ENCODE results near the gene KMT2C. TPM values are rescaled to one million over a fixed set of nuclear protein-coding genes. Genes with fewer than 3 reads are reported as not detected.

KMT2C gene
- total RNA-seq, 1 donor from 2014 or later = 42.3 TPM

DNA sequence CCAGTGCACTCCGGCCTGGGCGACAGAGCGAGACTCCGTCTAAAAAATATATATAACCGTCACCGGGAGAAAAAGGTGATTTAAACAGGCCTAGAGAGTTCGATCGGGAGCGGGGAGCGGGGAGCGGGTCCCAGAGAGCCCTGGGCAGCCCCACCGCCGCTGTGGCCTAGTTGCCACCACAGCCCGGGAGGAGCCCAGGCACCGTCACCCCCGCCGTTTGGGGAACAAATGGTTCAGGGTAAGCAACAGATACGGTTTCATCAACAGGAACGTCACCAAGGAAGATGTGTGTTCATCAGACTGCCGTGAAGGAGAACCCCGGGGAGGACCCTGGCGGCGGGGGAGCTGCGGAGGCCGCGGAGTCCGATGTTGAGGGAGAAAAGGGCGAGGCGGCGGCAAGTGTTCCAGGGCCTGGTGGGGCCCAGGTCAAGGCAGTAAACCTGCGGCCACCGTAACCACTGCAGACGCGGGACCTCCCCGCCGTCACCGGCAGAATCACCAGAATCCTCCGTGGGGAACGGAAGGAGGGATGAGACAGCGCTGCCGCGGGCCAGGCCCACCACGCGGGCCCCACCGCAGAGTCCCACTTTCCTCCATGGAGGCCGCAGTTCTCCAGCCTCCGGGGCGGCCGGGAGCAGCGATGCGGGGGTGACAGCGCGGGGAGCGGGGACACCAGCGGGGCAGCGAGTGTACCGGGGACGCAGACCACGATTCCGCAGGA, 306.9 kb downstream of the KMT2C start:
- peaks cover 15% of the 10 kb centered on the region for H3K4me1 ChIP-seq
- no peak overlapping the region for H3K4me3 ChIP-seq
- H3K27me3 ChIP-seq (ENCODE audit: low read depth) = no peaks in the 10 kb centered on the region
- no peak for DNase-seq
- intact Hi-C loops (cut with micrococcal nuclease) = no loop called here
- no peak overlapping the region for H3K27ac ChIP-seq (replicated peaks)
- peaks cover 80% of the 10 kb centered on the region for H3K36me3 ChIP-seq
- TF ChIP-seq, protein P1, sequence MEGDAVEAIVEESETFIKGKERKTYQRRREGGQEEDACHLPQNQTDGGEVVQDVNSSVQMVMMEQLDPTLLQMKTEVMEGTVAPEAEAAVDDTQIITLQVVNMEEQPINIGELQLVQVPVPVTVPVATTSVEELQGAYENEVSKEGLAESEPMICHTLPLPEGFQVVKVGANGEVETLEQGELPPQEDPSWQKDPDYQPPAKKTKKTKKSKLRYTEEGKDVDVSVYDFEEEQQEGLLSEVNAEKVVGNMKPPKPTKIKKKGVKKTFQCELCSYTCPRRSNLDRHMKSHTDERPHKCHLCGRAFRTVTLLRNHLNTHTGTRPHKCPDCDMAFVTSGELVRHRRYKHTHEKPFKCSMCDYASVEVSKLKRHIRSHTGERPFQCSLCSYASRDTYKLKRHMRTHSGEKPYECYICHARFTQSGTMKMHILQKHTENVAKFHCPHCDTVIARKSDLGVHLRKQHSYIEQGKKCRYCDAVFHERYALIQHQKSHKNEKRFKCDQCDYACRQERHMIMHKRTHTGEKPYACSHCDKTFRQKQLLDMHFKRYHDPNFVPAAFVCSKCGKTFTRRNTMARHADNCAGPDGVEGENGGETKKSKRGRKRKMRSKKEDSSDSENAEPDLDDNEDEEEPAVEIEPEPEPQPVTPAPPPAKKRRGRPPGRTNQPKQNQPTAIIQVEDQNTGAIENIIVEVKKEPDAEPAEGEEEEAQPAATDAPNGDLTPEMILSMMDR (IDR thresholded peaks at IDR 0.05; ENCODE audit: borderline replicate concordance) = no peak
- peaks cover 8% of the 10 kb centered on the region for H3K9me3 ChIP-seq (replicated peaks)

DNA sequence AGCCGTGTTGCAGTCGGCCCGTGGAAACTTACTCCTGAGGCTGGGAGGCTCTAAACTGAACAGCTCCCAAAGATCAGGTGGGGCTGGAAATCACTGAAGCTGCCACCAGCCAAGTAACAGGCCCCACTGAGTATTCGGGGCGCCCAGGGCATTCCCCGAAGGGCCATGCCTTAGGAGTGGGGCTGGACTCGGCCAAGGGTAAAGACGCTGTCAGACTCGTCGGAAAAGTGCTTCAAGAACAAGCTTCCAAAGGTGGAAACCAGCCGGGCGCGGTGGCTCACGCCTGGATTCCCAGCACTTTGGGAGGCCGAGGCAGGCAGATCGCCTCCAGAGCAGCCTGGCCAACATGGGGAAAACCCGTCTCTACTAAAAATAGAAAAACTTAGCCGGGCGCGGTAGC, 307.6 kb downstream of the KMT2C start:
- no peak overlapping the region for H3K4me3 ChIP-seq
- no peaks in the 10 kb centered on the region for H3K27me3 ChIP-seq (ENCODE audit: low read depth)
- no peak overlapping the region for H3K27ac ChIP-seq (replicated peaks)
- peaks cover 8% of the 10 kb centered on the region for H3K9me3 ChIP-seq (replicated peaks)
- DNase-seq = no peak
- intact Hi-C loops (cut with micrococcal nuclease) = no loop called here
- TF ChIP-seq, protein P1 (IDR thresholded peaks at IDR 0.05; ENCODE audit: borderline replicate concordance) = no peak
- H3K4me1 ChIP-seq = peaks cover 12% of the 10 kb centered on the region
- peaks cover 82% of the 10 kb centered on the region for H3K36me3 ChIP-seq

DNA sequence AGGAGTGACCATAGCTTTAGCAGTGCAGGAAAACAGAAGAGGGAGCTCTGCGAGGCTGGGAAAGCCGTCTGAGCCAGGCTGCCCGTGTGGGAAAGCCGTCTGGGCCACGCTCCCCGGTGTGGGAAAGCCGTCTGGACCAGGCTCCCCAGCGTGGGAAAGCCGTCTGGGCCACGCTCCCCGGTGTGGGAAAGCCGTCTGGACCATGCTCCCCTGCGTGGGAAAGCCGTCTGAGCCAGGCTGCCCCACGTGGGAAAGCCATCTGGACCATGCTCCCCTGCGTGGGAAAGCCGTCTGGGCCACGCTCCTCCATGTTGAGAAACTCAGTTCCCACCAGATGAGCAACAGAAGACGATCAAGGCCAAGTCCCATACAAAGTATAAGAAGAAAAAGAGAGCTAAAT, 308.6 kb downstream of the KMT2C start:
- H3K9me3 ChIP-seq (replicated peaks) = peaks cover 8% of the 10 kb centered on the region
- peaks cover 90% of the 10 kb centered on the region for H3K36me3 ChIP-seq
- no peak overlapping the region for H3K27ac ChIP-seq (replicated peaks)
- H3K4me3 ChIP-seq = no peak overlapping the region
- intact Hi-C loops (cut with micrococcal nuclease) = no loop called here
- TF ChIP-seq, protein P1 (IDR thresholded peaks at IDR 0.05; ENCODE audit: borderline replicate concordance) = no peak
- H3K27me3 ChIP-seq (ENCODE audit: low read depth) = no peaks in the 10 kb centered on the region
- DNase-seq = no peak
- H3K4me1 ChIP-seq = peaks cover 2% of the 10 kb centered on the region

DNA sequence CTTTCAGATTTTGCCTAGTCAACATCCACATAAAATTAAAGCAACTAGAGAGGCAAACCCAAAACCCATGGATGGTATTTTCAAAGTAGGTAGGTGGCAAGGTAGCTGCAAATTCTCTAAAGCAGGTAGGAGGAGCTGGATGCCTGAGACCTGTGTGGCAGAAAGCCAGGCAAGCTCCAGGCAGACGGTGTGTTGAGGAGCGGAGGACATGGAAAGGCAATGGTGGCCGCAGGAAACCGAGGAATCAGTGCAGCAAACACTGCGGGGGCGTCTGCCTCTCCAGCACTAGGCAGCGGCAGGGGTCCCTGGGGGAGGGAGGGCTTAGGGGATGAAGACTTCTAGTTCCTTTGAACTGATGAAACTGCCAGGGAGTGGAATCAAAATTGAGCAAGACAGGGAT, 309.1 kb downstream of the KMT2C start:
- Histone ChIP-seq H3K36me3 (peaks cover 89% of the 10 kb centered on the region), H3K4me3 (no peak overlapping the region), H3K27ac (replicated peaks) (no peak overlapping the region), H3K27me3 (ENCODE audit: low read depth) (no peaks in the 10 kb centered on the region), H3K4me1 (no peaks in the 10 kb centered on the region), H3K9me3 (replicated peaks) (peaks cover 8% of the 10 kb centered on the region)
- no peak for DNase-seq
- intact Hi-C loops (cut with micrococcal nuclease) = no loop called here
- TF ChIP-seq, protein P1 (IDR thresholded peaks at IDR 0.05; ENCODE audit: borderline replicate concordance) = no peak

DNA sequence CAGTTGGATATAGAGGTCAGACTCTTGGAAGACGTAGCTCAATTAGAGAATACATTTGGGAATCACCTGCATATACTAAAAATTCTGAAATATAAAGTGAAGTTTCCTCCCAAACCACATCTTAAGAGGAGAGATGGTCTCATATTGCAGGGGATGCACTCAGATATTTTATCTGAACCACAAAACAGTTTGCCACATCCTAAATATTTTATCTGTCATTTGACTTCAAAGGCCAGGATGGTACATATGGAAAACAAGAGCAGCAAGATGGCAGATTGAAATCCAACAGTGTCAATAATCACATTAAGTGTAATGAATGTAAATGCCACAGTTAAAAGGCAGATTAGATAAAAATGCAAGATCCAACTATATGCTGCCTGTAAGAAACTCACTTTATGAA, 313.3 kb downstream of the KMT2C start:
- Histone ChIP-seq H3K9me3 (replicated peaks) (peaks cover 8% of the 10 kb centered on the region), H3K4me3 (no peak overlapping the region), H3K36me3 (peaks cover 94% of the 10 kb centered on the region), H3K27me3 (ENCODE audit: low read depth) (no peaks in the 10 kb centered on the region), H3K27ac (replicated peaks) (no peak overlapping the region), H3K4me1 (no peaks in the 10 kb centered on the region)
- intact Hi-C loops (cut with micrococcal nuclease) = no loop called here
- TF ChIP-seq, protein P1 (IDR thresholded peaks at IDR 0.05; ENCODE audit: borderline replicate concordance) = no peak
- DNase-seq = no peak

All from left ventricle myocardium inferior (tissue), 1 donor.